ENCODE measurements around the gene P3H3. TPM values are rescaled to one million over a fixed set of nuclear protein-coding genes. Genes with fewer than 3 reads are reported as not detected.
"Not testable (repeated sequence)": the region's sequence is repeated elsewhere in the genome, so short reads cannot be mapped to it uniquely, and the experiment has no call there.

P3H3 gene
- total RNA-seq, 1 experiment from 2014 or later, result 25.6 TPM

GRCh38 chr12:6863033-6863432 lies 34.8 kb downstream of the P3H3 start:
- POLR2A ChIA-PET, result interaction anchor here (1.2 kb wide), 1 partner anchor 11 kb away, joined by 3 read pairs; the partner anchor contains the start of gene USP5
- intact Hi-C loops (cut with micrococcal nuclease; ENCODE audit: unreplicated experiment), result no loop called here
- BruUV-seq (replicated peaks), result no TSS peak
- H3K4me1 ChIP-seq, result peaks cover 4% of the 10 kb centered on the region; the same call in 1 of the 2 replicates
- Mint-ChIP-seq H3K4me3 (ENCODE audit: unreplicated experiment) (no peak overlapping the region), H3K9me3 (ENCODE audit: unreplicated experiment) (no peaks in the 10 kb centered on the region), H3K36me3 (ENCODE audit: insufficient read depth, unreplicated experiment) (peaks cover 99% of the 10 kb centered on the region), H3K27me3 (ENCODE audit: insufficient read depth, unreplicated experiment) (no peaks in the 10 kb centered on the region), H3K4me1 (ENCODE audit: low read depth, unreplicated experiment) (peaks cover 5% of the 10 kb centered on the region), H3K27ac (ENCODE audit: unreplicated experiment) (no peak overlapping the region)
- no peak for DNase-seq
- no peak overlapping the region for H3K4me3 ChIP-seq (ENCODE audit: low read depth, low read length)
- TF ChIP-seq CTCF (IDR thresholded peaks at IDR 0.05; ENCODE audit: insufficient read depth in 1 of 2, low read depth in 1 of 2, low read length in 1 of 2, severe bottlenecking in 1 of 2, unreplicated experiment in 1 of 2), result no peak
- no peaks in the 10 kb centered on the region for H3K9me3 ChIP-seq
- no peaks in the 10 kb centered on the region for H3K27me3 ChIP-seq (replicated peaks; ENCODE audit: control insufficient read depth, insufficient read depth, low read length)
- peaks cover 14% of the 10 kb centered on the region for H3K36me3 ChIP-seq (ENCODE audit: control insufficient read depth, insufficient read depth, low read length)
- CTCF ChIA-PET, result interaction anchor here (1.3 kb wide), 1 partner anchor 28 kb away, joined by 3 read pairs; no protein-coding TSS in a partner anchor

- Histone ChIP-seq H3K4me3 (ENCODE audit: low read depth, low read length) (no peak overlapping the region), H3K27me3 (replicated peaks; ENCODE audit: control insufficient read depth, insufficient read depth, low read length) (no peaks in the 10 kb centered on the region), H3K36me3 (ENCODE audit: control insufficient read depth, insufficient read depth, low read length) (peaks cover 17% of the 10 kb centered on the region), H3K4me1 (peaks cover 7% of the 10 kb centered on the region), H3K9me3 (no peaks in the 10 kb centered on the region)
- intact Hi-C loops (cut with micrococcal nuclease; ENCODE audit: unreplicated experiment), result no loop called here
- Mint-ChIP-seq H3K27me3 (ENCODE audit: insufficient read depth, unreplicated experiment) (no peaks in the 10 kb centered on the region), H3K4me3 (ENCODE audit: unreplicated experiment) (no peak overlapping the region), H3K9me3 (ENCODE audit: unreplicated experiment) (no peaks in the 10 kb centered on the region), H3K4me1 (ENCODE audit: low read depth, unreplicated experiment) (peaks cover 11% of the 10 kb centered on the region), H3K27ac (ENCODE audit: unreplicated experiment) (no peak overlapping the region), H3K36me3 (ENCODE audit: insufficient read depth, unreplicated experiment) (peaks cover 99% of the 10 kb centered on the region)
- ChIA-PET POLR2A (interaction anchor here (0.6 to 1.2 kb wide), 2 partner anchors 11 to 332 kb away, joined by 3 to 4 read pairs; partner anchors contain the start of gene USP5), CTCF (interaction anchor here (1.3 kb wide), 1 partner anchor 29 kb away, joined by 3 read pairs; no protein-coding TSS in a partner anchor)
- DNase-seq, result no peak
- no peak for TF ChIP-seq CTCF (IDR thresholded peaks at IDR 0.05; ENCODE audit: insufficient read depth in 1 of 2, low read depth in 1 of 2, low read length in 1 of 2, severe bottlenecking in 1 of 2, unreplicated experiment in 1 of 2)
- BruUV-seq (replicated peaks), result no TSS peak
These were observed 35.5 kb downstream of the P3H3 start for GRCh38 chr12:6863586-6864321.

GRCh38 chr12:6865307-6865706 lies 37.1 kb downstream of the P3H3 start:
- peaks cover 17% of the 10 kb centered on the region for H3K4me1 ChIP-seq
- H3K4me3 ChIP-seq (ENCODE audit: low read depth, low read length); H3K9me3 ChIP-seq; BruUV-seq (replicated peaks); H3K27ac Mint-ChIP-seq (ENCODE audit: unreplicated experiment); H3K27me3 Mint-ChIP-seq (ENCODE audit: insufficient read depth, unreplicated experiment); intact Hi-C loops (cut with micrococcal nuclease; ENCODE audit: unreplicated experiment); H3K27me3 ChIP-seq (replicated peaks; ENCODE audit: control insufficient read depth, insufficient read depth, low read length); H3K9me3 Mint-ChIP-seq (ENCODE audit: unreplicated experiment); DNase-seq; H3K4me3 Mint-ChIP-seq (ENCODE audit: unreplicated experiment): not testable (repeated sequence)
- CTCF ChIA-PET, result interaction anchor here (2.4 kb wide), 1 partner anchor 13 kb away, joined by 8 read pairs; the partner anchor contains the start of gene USP5
- H3K36me3 ChIP-seq (ENCODE audit: control insufficient read depth, insufficient read depth, low read length), result peaks cover 21% of the 10 kb centered on the region
- H3K36me3 Mint-ChIP-seq (ENCODE audit: insufficient read depth, unreplicated experiment), result peaks cover 99% of the 10 kb centered on the region
- H3K4me1 Mint-ChIP-seq (ENCODE audit: low read depth, unreplicated experiment), result peaks cover 26% of the 10 kb centered on the region
- POLR2A ChIA-PET, result interaction anchor here (5.4 kb wide), 1 partner anchor 13 kb away, joined by 102 read pairs; the partner anchor contains the start of genes CDCA3 and USP5
